Cardiac fibroblast (primary cell): ENCODE measurements around the gene PCCA.
A peak's percentile ranks its signal among the peaks of the same experiment; 100 is the strongest.

ENCODE experiments used
- DNase-seq, 2 donors: peaks; one replicate each; pipeline versions ENCODE4 v3.0.0 to v3.0.0-alpha.2; 2010; ENCODE audit warnings: low read depth in 2 of 2
- H3K4me3 ChIP-seq, 2 donors: replicated peaks in 1 of 2; 1 replicate in 1 of 2; 2 replicates in 1 of 2; pipeline ENCODE4 v1.5.1; 2011; ENCODE audit warnings: low read depth in 2 of 2, low read length in 2 of 2, mild to moderate bottlenecking in 2 of 2, moderate library complexity in 1 of 2
- CTCF ChIP-seq: IDR thresholded peaks from one replicate; pipeline ENCODE4 v1.5.1; 2011; ENCODE audit warnings: low read depth, mild to moderate bottlenecking, low read length, inconsistent platforms

The PCCA gene

GRCh38 chr13:100541897-100542825 is 453.3 kb downstream of the PCCA start:
- no peak for TF ChIP-seq CTCF
- DNase-seq, result no peak
- H3K4me3 ChIP-seq, result no peak overlapping the region

GRCh38 chr13:100542826-100543156 is 453.9 kb downstream of the PCCA start:
- peak; percentile 48 to 57 for DNase-seq
- H3K4me3 ChIP-seq, result no peak overlapping the region
- peak; percentile 55 for TF ChIP-seq CTCF

GRCh38 chr13:100543872-100544602 is 455.1 kb downstream of the PCCA start:
- peak in 1 of 2 donors; percentile 27 for DNase-seq
- no peak for TF ChIP-seq CTCF
- no peak overlapping the region for H3K4me3 ChIP-seq

- H3K4me3 ChIP-seq, result no peak overlapping the region
- no peak for TF ChIP-seq CTCF
- no peak for DNase-seq
Observed at GRCh38 chr13:100544866-100545683, 456.2 kb downstream of the PCCA start.

- TF ChIP-seq CTCF, result no peak
- H3K4me3 ChIP-seq, result no peak overlapping the region
- DNase-seq, result no peak
Observed at GRCh38 chr13:100545684-100546061, 456.8 kb downstream of the PCCA start.

- no peak for DNase-seq
- H3K4me3 ChIP-seq, result no peak overlapping the region
- TF ChIP-seq CTCF, result no peak
Observed at GRCh38 chr13:100546713-100547405, 458.0 kb downstream of the PCCA start.
